ENCODE measurements around the gene SPSB1. TPM values are rescaled to one million over a fixed set of nuclear protein-coding genes. Genes with fewer than 3 reads are reported as not detected.

SPSB1 gene
- total and polyA plus RNA-seq, 2 experiments from 2014 or later: 2.4 to 6.8 TPM

DNA sequence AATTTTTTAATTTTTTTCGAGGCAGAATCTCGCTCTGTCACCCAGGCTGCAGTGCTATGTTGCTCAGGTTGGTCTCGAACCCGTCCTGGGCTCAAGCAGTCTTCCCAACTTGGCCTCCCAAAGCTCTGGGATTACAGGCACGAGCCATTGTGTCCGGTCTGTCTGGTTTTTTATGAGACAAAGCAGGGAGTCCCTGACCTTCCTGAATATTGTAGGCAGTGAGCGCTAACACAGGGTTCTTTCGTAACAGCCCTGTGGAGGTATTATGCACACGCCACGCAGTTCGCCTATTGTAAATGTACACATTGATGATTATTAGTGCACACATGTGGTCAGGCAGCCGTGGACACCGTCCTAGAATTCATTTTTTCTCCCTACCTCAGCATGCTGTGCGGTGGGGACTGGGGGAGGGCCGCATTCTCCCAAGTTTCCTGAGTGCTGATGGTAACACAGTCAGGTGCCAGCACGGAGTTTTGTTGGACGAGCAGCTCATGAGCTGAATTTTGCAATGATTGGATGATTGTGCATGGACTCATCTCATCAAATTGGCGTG is 19.6 kb downstream of the SPSB1 start (continued):
- TF ChIP-seq EZH2phosphoT487 (IDR thresholded peaks at IDR 0.05; ENCODE audit: unreplicated experiment): no peak
- TF ChIP-seq CTCF (conservative IDR thresholded peaks at IDR 0.05; ENCODE audit: low read depth in 2 of 2): no peak
- TF ChIP-seq POLR2AphosphoS5 (IDR thresholded peaks at IDR 0.05; ENCODE audit: low read depth): no peak
- no peak for TF ChIP-seq ZNF462 (CRISPR knock-in tag; IDR thresholded peaks at IDR 0.05)

- Histone ChIP-seq H3K27ac (ENCODE audit: low read depth) (no peak overlapping the region), H3K79me2 (replicated peaks; ENCODE audit: insufficient read depth) (no peaks in the 10 kb centered on the region), H3F3A (replicated peaks; ENCODE audit: low read depth) (no peaks in the 10 kb centered on the region), H3K4me1 (ENCODE audit: insufficient read depth) (no peaks in the 10 kb centered on the region), H3K4me2 (no peak overlapping the region), H3K36me3 (ENCODE audit: insufficient read depth) (no peaks in the 10 kb centered on the region), H2AFZ (no peak overlapping the region), H3K9me2 (ENCODE audit: insufficient read depth) (no peaks in the 10 kb centered on the region), H3K27me3 (ENCODE audit: insufficient read depth) (no peaks in the 10 kb centered on the region), H3K4me3 (no peak overlapping the region), H4K20me1 (replicated peaks; ENCODE audit: insufficient read depth) (no peaks in the 10 kb centered on the region)
- H3K4me1 Mint-ChIP-seq: peaks cover 11% of the 10 kb centered on the region
- H3K27ac Mint-ChIP-seq: peak overlapping the region; percentile 66; the same call in 1 of the 2 replicates
- peaks cover 10% of the 10 kb centered on the region for H3K27me3 Mint-ChIP-seq (ENCODE audit: insufficient read depth, low read depth, poor library complexity)
- DNase-seq (ENCODE audit: low spot score): no peak
- H3K36me3 Mint-ChIP-seq (ENCODE audit: low read depth): no peaks in the 10 kb centered on the region
- H3K9me3 Mint-ChIP-seq: no peaks in the 10 kb centered on the region; the same call in 2 of the 3 replicates
- peak; percentile 17; the same call in 2 of the 3 replicates for ATAC-seq
- TF ChIP-seq JUNB (IDR thresholded peaks at IDR 0.05; ENCODE audit: unreplicated experiment) (no peak), ETS1 (IDR thresholded peaks at IDR 0.05) (no peak), ZNF462 (CRISPR knock-in tag; IDR thresholded peaks at IDR 0.05) (no peak)
- H3K4me3 Mint-ChIP-seq: no peak overlapping the region
Measured at GRCh38 chr1:9313576-9313975, 20.9 kb downstream of the SPSB1 start.

Data from GM23338 (cell line).